Mesenchymal stem cell (in vitro differentiated cells and primary cell): ENCODE data around the gene PLCXD1.
A peak's percentile ranks its signal among the peaks of the same experiment; 100 is the strongest.

ENCODE experiments used
- DNase-seq: peaks from one replicate; pipeline ENCODE4 v3.0.0-alpha.2; 2013
- H2AFZ ChIP-seq: one replicate; pipeline ENCODE4 v1.6.1; 2013; ENCODE audit warnings: low read depth, mild to moderate bottlenecking, control low read depth, inconsistent platforms, low read length, moderate library complexity
- H2AK5ac ChIP-seq: 2 replicates; pipeline ENCODE4 v1.6.1; 2013; ENCODE audit warnings: low read length, moderate library complexity, mild to moderate bottlenecking, inconsistent platforms; ENCODE audit not compliant: severe bottlenecking
- H2BK120ac ChIP-seq: one replicate; pipeline ENCODE4 v1.6.1; 2013; ENCODE audit warnings: low read depth, mild to moderate bottlenecking, inconsistent platforms, low read length, moderate library complexity
- H2BK12ac ChIP-seq, 2 experiments: one replicate each; pipeline ENCODE4 v1.6.1; 2013; ENCODE audit warnings: inconsistent platforms in 2 of 2, low read length in 2 of 2, mild to moderate bottlenecking in 2 of 2, moderate library complexity in 2 of 2, control low read depth in 1 of 2
- H2BK15ac ChIP-seq: one replicate; pipeline ENCODE4 v1.6.1; 2013; ENCODE audit warnings: mild to moderate bottlenecking, low read depth, inconsistent platforms; ENCODE audit not compliant: poor library complexity, severe bottlenecking
- H2BK5ac ChIP-seq: 2 replicates; pipeline ENCODE4 v1.6.1; 2013; ENCODE audit warnings: low read depth, mild to moderate bottlenecking, low read length, control low read depth, inconsistent platforms; ENCODE audit not compliant: poor library complexity, severe bottlenecking
- H3K14ac ChIP-seq, 2 experiments: one replicate each; pipeline ENCODE4 v1.6.1; 2013; ENCODE audit warnings: inconsistent platforms in 2 of 2, low read length in 2 of 2, control low read depth in 1 of 2, mild to moderate bottlenecking in 1 of 2, moderate library complexity in 1 of 2
- H3K18ac ChIP-seq, 2 experiments: one replicate each; pipeline ENCODE4 v1.6.1; 2013; ENCODE audit warnings: inconsistent platforms in 2 of 2, low read length in 2 of 2, control low read depth in 1 of 2, low read depth in 1 of 2, mild to moderate bottlenecking in 1 of 2
- H3K23ac ChIP-seq, 2 experiments: one replicate each; pipeline ENCODE4 v1.6.1; 2013; ENCODE audit warnings: inconsistent platforms in 2 of 2, low read length in 2 of 2, mild to moderate bottlenecking in 2 of 2, moderate library complexity in 2 of 2, control low read depth in 1 of 2
- H3K27ac ChIP-seq: 2 replicates; pipeline ENCODE4 v1.5.1; 2013; ENCODE audit warnings: mild to moderate bottlenecking, moderate library complexity, low read length, control low read depth, inconsistent platforms; ENCODE audit not compliant: poor library complexity, severe bottlenecking
- H3K27me3 ChIP-seq, 2 experiments: 2 replicates each; pipeline versions ENCODE4 v1.6.1 to v1.7.0; 2013; ENCODE audit warnings: low read length in 2 of 2, mild to moderate bottlenecking in 2 of 2, moderate library complexity in 2 of 2, control low read depth in 1 of 2, inconsistent platforms in 1 of 2; ENCODE audit not compliant: control insufficient read depth in 1 of 2, insufficient read depth in 1 of 2
- H3K36me3 ChIP-seq, 2 experiments: 2 replicates each; pipeline versions ENCODE4 v1.6.1 to v1.7.0; 2013; ENCODE audit warnings: low read length in 2 of 2, control low read depth in 1 of 2, inconsistent platforms in 1 of 2, low read depth in 1 of 2, mild to moderate bottlenecking in 1 of 2; ENCODE audit not compliant: insufficient read depth in 2 of 2, control insufficient read depth in 1 of 2
- H3K4ac ChIP-seq, 2 experiments: one replicate each; pipeline ENCODE4 v1.6.1; 2013; ENCODE audit warnings: inconsistent platforms in 2 of 2, low read length in 2 of 2, mild to moderate bottlenecking in 2 of 2, moderate library complexity in 2 of 2, control low read depth in 1 of 2, low read depth in 1 of 2
- H3K4me1 ChIP-seq: 2 replicates; pipeline ENCODE4 v1.6.1; 2013; ENCODE audit warnings: low read depth, low read length, control low read depth; ENCODE audit not compliant: control insufficient read depth, insufficient read depth
- H3K4me2 ChIP-seq: 2 replicates; pipeline ENCODE4 v1.6.1; 2013; ENCODE audit warnings: low read length, mild to moderate bottlenecking, inconsistent platforms; ENCODE audit not compliant: poor library complexity, severe bottlenecking
- H3K4me3 ChIP-seq, 2 experiments: 2 replicates each; pipeline versions ENCODE4 v1.5.1 to v1.7.0; 2013; ENCODE audit warnings: low read length in 2 of 2, mild to moderate bottlenecking in 2 of 2, control low read depth in 1 of 2, low read depth in 1 of 2; ENCODE audit not compliant: insufficient read depth in 1 of 2
- H3K79me1 ChIP-seq: replicated peaks from 2 replicates; pipeline ENCODE4 v1.6.1; 2013; ENCODE audit warnings: mild to moderate bottlenecking, control low read depth, low read length, inconsistent platforms; ENCODE audit not compliant: poor library complexity, severe bottlenecking
- H3K9ac ChIP-seq: 2 replicates; pipeline ENCODE4 v1.7.0; 2013; ENCODE audit warnings: mild to moderate bottlenecking, low read length, moderate library complexity
- H3K9me3 ChIP-seq: 2 replicates; pipeline ENCODE4 v1.7.0; 2013; ENCODE audit warnings: mild to moderate bottlenecking, low read length; ENCODE audit not compliant: control insufficient read depth
- H4K8ac ChIP-seq: one replicate; pipeline ENCODE4 v1.6.1; 2013; ENCODE audit warnings: inconsistent platforms, mild to moderate bottlenecking, low read length, moderate library complexity
- H4K91ac ChIP-seq: one replicate; pipeline ENCODE4 v1.6.1; 2013; ENCODE audit warnings: mild to moderate bottlenecking, low read length, inconsistent platforms
- WGBS: methylation state at CpG from one replicate; pipeline ENCODE4 v1.1.7; 2013; ENCODE audit warnings: mixed read lengths; 5-methylcytosine and 5-hydroxymethylcytosine counted together

Gene PLCXD1

GRCh38 chrX:340641-341423 lies 59.7 kb downstream of the PLCXD1 start:
- H3K9ac ChIP-seq, result no peak overlapping the region
- peak overlapping the region; percentile 34 for H4K91ac ChIP-seq
- H2BK5ac ChIP-seq, result no peak overlapping the region
- H2BK15ac ChIP-seq, result no peak overlapping the region
- no peak overlapping the region for H3K27ac ChIP-seq
- H2AK5ac ChIP-seq, result no peak overlapping the region
- no peaks in the 10 kb centered on the region for H3K27me3 ChIP-seq
- H2BK12ac ChIP-seq, result no peak overlapping the region
- no peak overlapping the region for H3K4me2 ChIP-seq
- H3K4ac ChIP-seq, result no peak overlapping the region
- no peaks in the 10 kb centered on the region for H3K4me1 ChIP-seq
- H2BK120ac ChIP-seq, result no peak overlapping the region
- DNase-seq, result no peak
- no peak overlapping the region for H3K14ac ChIP-seq
- WGBS, result 96% methylated on average over 37 of the region's 52 CpGs
- no peak overlapping the region for H4K8ac ChIP-seq
- H3K79me1 ChIP-seq, result no peaks in the 10 kb centered on the region
- no peak overlapping the region for H3K23ac ChIP-seq
- H3K9me3 ChIP-seq, result no peaks in the 10 kb centered on the region
- no peak overlapping the region for H2AFZ ChIP-seq
- peaks cover 0 to 69% of the 10 kb centered on the region in 2 experiments for H3K36me3 ChIP-seq
- no peak overlapping the region for H3K4me3 ChIP-seq
- H3K18ac ChIP-seq, result no peak overlapping the region

GRCh38 chrX:341541-342101 lies 60.4 kb downstream of the PLCXD1 start:
- H3K4me2 ChIP-seq, result no peak overlapping the region

GRCh38 chrX:344371-344901 lies 63.3 kb downstream of the PLCXD1 start:
- no peak overlapping the region for H3K18ac ChIP-seq
- no peak overlapping the region for H2BK5ac ChIP-seq
- no peak overlapping the region for H3K4me3 ChIP-seq
- H3K4me1 ChIP-seq, result peaks cover 7% of the 10 kb centered on the region
- H3K14ac ChIP-seq, result no peak overlapping the region
- no peak overlapping the region for H2BK15ac ChIP-seq
- no peak overlapping the region for H3K4me2 ChIP-seq
- peaks cover 10% of the 10 kb centered on the region for H3K79me1 ChIP-seq
- H3K9ac ChIP-seq, result no peak overlapping the region
- no peak overlapping the region for H2BK120ac ChIP-seq
- no peak overlapping the region for H2AFZ ChIP-seq
- no peak overlapping the region for H4K91ac ChIP-seq
- H3K4ac ChIP-seq, result no peak overlapping the region
- DNase-seq, result no peak
- H3K23ac ChIP-seq, result no peak overlapping the region
- H2BK12ac ChIP-seq, result no peak overlapping the region
- H3K9me3 ChIP-seq, result no peaks in the 10 kb centered on the region
- H3K36me3 ChIP-seq, result peaks cover 6 to 58% of the 10 kb centered on the region in 2 experiments
- no peak overlapping the region for H4K8ac ChIP-seq
- no peak overlapping the region for H3K27ac ChIP-seq
- H2AK5ac ChIP-seq, result no peak overlapping the region
- WGBS, result 97% methylated on average over 47 of the region's 47 CpGs
- no peaks in the 10 kb centered on the region for H3K27me3 ChIP-seq

More at GRCh38 chrX:341541-342101, 60.4 kb downstream of the PLCXD1 start:
- Histone ChIP-seq H3K18ac (no peak overlapping the region), H2AK5ac (no peak overlapping the region), H3K27ac (no peak overlapping the region), H2AFZ (no peak overlapping the region), H3K27me3 (no peaks in the 10 kb centered on the region), H3K79me1 (no peaks in the 10 kb centered on the region), H3K4me1 (no peaks in the 10 kb centered on the region), H2BK5ac (no peak overlapping the region), H3K4me3 (no peak overlapping the region), H3K23ac (no peak overlapping the region), H2BK15ac (no peak overlapping the region), H2BK12ac (no peak overlapping the region), H3K9me3 (no peaks in the 10 kb centered on the region), H2BK120ac (no peak overlapping the region), H4K8ac (no peak overlapping the region), H4K91ac (no peak overlapping the region), H3K14ac (no peak overlapping the region), H3K9ac (no peak overlapping the region), H3K4ac (no peak overlapping the region), H3K36me3 (peaks cover under 1 to 69% of the 10 kb centered on the region in 2 experiments)
- WGBS, result 94% methylated on average over 36 of the region's 36 CpGs
- DNase-seq, result no peak
